NT2/D1 (cell line): ENCODE data around the gene TPK1.

Source experiments
- SUZ12 ChIP-seq: IDR thresholded peaks from 2 replicates; pipeline ENCODE4 v1.6.1; 2011; ENCODE audit not compliant: insufficient read length, insufficient read depth; ENCODE audit errors: extremely low read depth
- ZNF274 ChIP-seq: IDR thresholded peaks from 2 replicates; pipeline ENCODE4 v1.6.1; 2011; ENCODE audit warnings: mild to moderate bottlenecking, low read depth, low read length

GRCh38 chr7:144531181-144531580, 304.7 kb downstream of the TPK1 start:
- no peak for TF ChIP-seq SUZ12
- TF ChIP-seq ZNF274 = no peak
